Tibial nerve (tissue), 4 donors: ENCODE data around the gene LBHD1.

Experiments used
- CTCF ChIP-seq, 5 experiments: fragments of 200-600 bp in 3 of 5; fragments of 450-650 bp in 2 of 5; sonication (generic) in 3 of 5; IDR thresholded peaks; one replicate each; pipeline ENCODE4 v1.5.1; 2016 to 2019; ENCODE audit warnings: antibody characterized with exemption in 5 of 5, mild to moderate bottlenecking in 3 of 5, moderate library complexity in 2 of 5
- EP300 ChIP-seq, 2 donors: sonication (generic); formaldehyde crosslinking; IDR thresholded peaks; one replicate each; pipeline ENCODE4 v1.6.1; 2017; ENCODE audit warnings: antibody characterized with exemption in 2 of 2, mild to moderate bottlenecking in 1 of 2
- POLR2A ChIP-seq, 2 donors: fragments of 450-650 bp; IDR thresholded peaks; one replicate each; pipeline ENCODE4 v1.6.1; 2017; ENCODE audit warnings: antibody characterized with exemption in 2 of 2, mild to moderate bottlenecking in 2 of 2, moderate library complexity in 2 of 2

GRCh38 chr11:62615521-62615920 lies 56.5 kb downstream of the LBHD1 start:
- TF ChIP-seq CTCF (IDR thresholded peaks at IDR 0.05), result no peak
- no peak for TF ChIP-seq POLR2A (IDR thresholded peaks at IDR 0.05)
- TF ChIP-seq EP300 (IDR thresholded peaks at IDR 0.05), result no peak
